Panc1 (cell line): ENCODE measurements around the gene KAT6B. TPM values are rescaled to one million over a fixed set of nuclear protein-coding genes. Genes with fewer than 3 reads are reported as not detected.

Experiments used
- ATAC-seq: fragments of 200-7000 bp; cut with Tn5 transposase; 2 replicates; pipeline ENCODE4 v1.9.1; 2020; ENCODE audit warnings: mild to moderate bottlenecking, moderate library complexity
- BruUV-seq: library from RNA; stranded (reverse); fragments of 400-500 nt; replicated peaks from 2 replicates; lab custom pipeline; 2021; lab: Mats Ljungman, UMichigan
- CTCF ChIA-PET: fragments of 300-600 bp; sonication (Branson Sonifier 250); formaldehyde crosslinking; loops from one replicate; lab custom pipeline; 2022; ENCODE audit warnings: antibody characterized with exemption; lab: Charles Lee
- POLR2A ChIA-PET: fragments of 300-600 bp; sonication (Branson Sonifier 250); formaldehyde crosslinking; loops from one replicate; lab custom pipeline; 2022; ENCODE audit warnings: antibody characterized with exemption; lab: Charles Lee
- DNase-seq: peaks from one replicate; pipeline ENCODE4 v3.0.0-alpha.2; 2010; ENCODE audit warnings: low read depth, low spot score
- H3K27ac ChIP-seq: 2 replicates; pipeline ENCODE4 v1.5.1; 2011; ENCODE audit warnings: mild to moderate bottlenecking, low read length, inconsistent platforms
- H3K27me3 ChIP-seq: fragments of 200-500 bp; sonication (Bioruptor generic); 2 replicates; pipeline ENCODE4 v1.6.0; 2014; ENCODE audit warnings: low read length, inconsistent platforms; ENCODE audit not compliant: control insufficient read depth, insufficient read depth
- H3K36me3 ChIP-seq: fragments of 200-500 bp; sonication (Bioruptor generic); 2 replicates; pipeline ENCODE4 v1.5.1; 2014; ENCODE audit warnings: inconsistent platforms, mild to moderate bottlenecking, low read length, moderate library complexity; ENCODE audit not compliant: control insufficient read depth, insufficient read depth
- H3K4me1 ChIP-seq: 2 replicates; pipeline ENCODE4 v1.5.1; 2011; ENCODE audit warnings: inconsistent platforms, mild to moderate bottlenecking, low read length, moderate library complexity; ENCODE audit not compliant: control insufficient read depth, insufficient read depth
- H3K4me3 ChIP-seq, 2 experiments: 2 replicates each; pipeline ENCODE4 v1.5.1; 2011 to 2012; ENCODE audit warnings: low read depth in 2 of 2, low read length in 2 of 2, mild to moderate bottlenecking in 2 of 2, inconsistent platforms in 1 of 2, moderate library complexity in 1 of 2
- H3K9me3 ChIP-seq: fragments of 200-500 bp; sonication (Bioruptor generic); 2 replicates; pipeline ENCODE4 v1.5.1; 2014; ENCODE audit warnings: low read depth, mild to moderate bottlenecking, inconsistent platforms, low read length, moderate library complexity; ENCODE audit not compliant: control insufficient read depth, insufficient read depth
- POLR2AphosphoS5 ChIP-seq: IDR thresholded peaks from 2 replicates; pipeline ENCODE4 v1.6.1; 2012; ENCODE audit warnings: mild to moderate bottlenecking, low read depth, low read length, moderate library complexity
- SIN3A ChIP-seq: IDR thresholded peaks from 2 replicates; pipeline ENCODE4 v1.6.1; 2012; ENCODE audit warnings: low read depth, mild to moderate bottlenecking, low read length, moderate library complexity, borderline replicate concordance; ENCODE audit not compliant: insufficient read depth
- TCF7L2 ChIP-seq: IDR thresholded peaks from 2 replicates; pipeline ENCODE4 v1.6.1; 2011; ENCODE audit warnings: mild to moderate bottlenecking, low read depth, low read length, inconsistent platforms
- in situ Hi-C: cut with HindIII; loops from 2 replicates; pipeline ENCODE4 v1.10.0; 2016; ENCODE audit warnings: low sequenced_read_pairs, low pct_unique_long_range_greater_than_20kb
- intact Hi-C: fragments of 100-400 bp; cut with micrococcal nuclease; formaldehyde crosslinking; loops from one replicate; pipeline ENCODE4 v1.10.0; 2022; ENCODE audit not compliant: unreplicated experiment
- total RNA-seq: library from RNA; stranded (reverse); gene quantifications from one replicate; pipeline ENCODE4 v1.2.1, GENCODE V29; 2021; ENCODE audit not compliant: unreplicated experiment
- TF ChIP-seq, protein P1 (sequence below), 2 experiments: IDR thresholded peaks; 2 replicates each; pipeline ENCODE4 v1.6.1; 2011 to 2012; ENCODE audit warnings: low read depth in 2 of 2, control low read depth in 1 of 2, low read length in 1 of 2, mild to moderate bottlenecking in 1 of 2, moderate library complexity in 1 of 2; ENCODE audit not compliant: insufficient read depth in 1 of 2
- TF ChIP-seq, protein P2 (sequence below): fragments of 450-650 bp; IDR thresholded peaks from 2 replicates; pipeline ENCODE4 v1.5.1; 2017; ENCODE audit warnings: mild to moderate bottlenecking

The KAT6B gene
- total RNA-seq, 1 experiment from 2014 or later, result 31.1 TPM

DNA sequence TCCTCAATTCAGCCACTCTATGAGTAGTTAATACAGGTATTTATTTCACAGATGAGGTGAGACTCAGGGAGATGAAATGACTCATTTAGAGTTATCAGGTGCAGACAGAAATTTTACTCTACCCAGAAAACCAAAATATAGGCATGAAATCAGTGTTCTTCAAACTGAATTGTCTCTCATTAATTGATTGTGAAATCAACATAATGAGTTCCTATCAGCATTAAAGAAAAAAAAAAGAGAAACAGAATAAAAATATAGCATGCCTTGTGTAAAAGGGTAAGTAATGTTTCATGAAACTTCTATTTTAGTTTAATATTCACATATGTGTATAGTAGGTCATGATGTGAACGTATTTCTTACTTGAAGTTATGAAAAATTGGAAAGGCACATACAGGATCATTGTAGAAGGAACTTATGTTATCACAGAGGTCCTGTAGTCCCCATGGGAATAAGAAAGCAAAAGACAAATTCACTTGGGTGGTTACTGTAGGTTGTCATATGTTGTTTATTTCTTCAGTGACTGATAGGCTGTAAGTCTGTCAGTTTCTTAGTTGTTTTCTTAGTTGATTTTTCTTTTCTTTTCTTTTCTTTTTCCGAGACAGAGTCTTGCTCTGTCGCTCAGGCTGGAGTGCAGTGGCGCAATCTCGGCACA lies 47.5 kb downstream of the KAT6B start:
- CTCF ChIA-PET, result no interaction called here
- BruUV-seq, result no TSS peak
- Histone ChIP-seq H3K4me3 (no peak overlapping the region), H3K36me3 (no peaks in the 10 kb centered on the region), H3K27ac (no peak overlapping the region), H3K27me3 (no peaks in the 10 kb centered on the region), H3K4me1 (no peaks in the 10 kb centered on the region), H3K9me3 (no peaks in the 10 kb centered on the region)
- TF ChIP-seq TCF7L2 (no peak), POLR2AphosphoS5 (no peak), SIN3A (no peak)
- TF ChIP-seq, protein P1, sequence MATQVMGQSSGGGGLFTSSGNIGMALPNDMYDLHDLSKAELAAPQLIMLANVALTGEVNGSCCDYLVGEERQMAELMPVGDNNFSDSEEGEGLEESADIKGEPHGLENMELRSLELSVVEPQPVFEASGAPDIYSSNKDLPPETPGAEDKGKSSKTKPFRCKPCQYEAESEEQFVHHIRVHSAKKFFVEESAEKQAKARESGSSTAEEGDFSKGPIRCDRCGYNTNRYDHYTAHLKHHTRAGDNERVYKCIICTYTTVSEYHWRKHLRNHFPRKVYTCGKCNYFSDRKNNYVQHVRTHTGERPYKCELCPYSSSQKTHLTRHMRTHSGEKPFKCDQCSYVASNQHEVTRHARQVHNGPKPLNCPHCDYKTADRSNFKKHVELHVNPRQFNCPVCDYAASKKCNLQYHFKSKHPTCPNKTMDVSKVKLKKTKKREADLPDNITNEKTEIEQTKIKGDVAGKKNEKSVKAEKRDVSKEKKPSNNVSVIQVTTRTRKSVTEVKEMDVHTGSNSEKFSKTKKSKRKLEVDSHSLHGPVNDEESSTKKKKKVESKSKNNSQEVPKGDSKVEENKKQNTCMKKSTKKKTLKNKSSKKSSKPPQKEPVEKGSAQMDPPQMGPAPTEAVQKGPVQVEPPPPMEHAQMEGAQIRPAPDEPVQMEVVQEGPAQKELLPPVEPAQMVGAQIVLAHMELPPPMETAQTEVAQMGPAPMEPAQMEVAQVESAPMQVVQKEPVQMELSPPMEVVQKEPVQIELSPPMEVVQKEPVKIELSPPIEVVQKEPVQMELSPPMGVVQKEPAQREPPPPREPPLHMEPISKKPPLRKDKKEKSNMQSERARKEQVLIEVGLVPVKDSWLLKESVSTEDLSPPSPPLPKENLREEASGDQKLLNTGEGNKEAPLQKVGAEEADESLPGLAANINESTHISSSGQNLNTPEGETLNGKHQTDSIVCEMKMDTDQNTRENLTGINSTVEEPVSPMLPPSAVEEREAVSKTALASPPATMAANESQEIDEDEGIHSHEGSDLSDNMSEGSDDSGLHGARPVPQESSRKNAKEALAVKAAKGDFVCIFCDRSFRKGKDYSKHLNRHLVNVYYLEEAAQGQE (IDR thresholded peaks at IDR 0.05; ENCODE audit: insufficient read depth in 1 of 2, low read depth in 2 of 2, low read length in 1 of 2), result no peak
- TF ChIP-seq, protein P2, sequence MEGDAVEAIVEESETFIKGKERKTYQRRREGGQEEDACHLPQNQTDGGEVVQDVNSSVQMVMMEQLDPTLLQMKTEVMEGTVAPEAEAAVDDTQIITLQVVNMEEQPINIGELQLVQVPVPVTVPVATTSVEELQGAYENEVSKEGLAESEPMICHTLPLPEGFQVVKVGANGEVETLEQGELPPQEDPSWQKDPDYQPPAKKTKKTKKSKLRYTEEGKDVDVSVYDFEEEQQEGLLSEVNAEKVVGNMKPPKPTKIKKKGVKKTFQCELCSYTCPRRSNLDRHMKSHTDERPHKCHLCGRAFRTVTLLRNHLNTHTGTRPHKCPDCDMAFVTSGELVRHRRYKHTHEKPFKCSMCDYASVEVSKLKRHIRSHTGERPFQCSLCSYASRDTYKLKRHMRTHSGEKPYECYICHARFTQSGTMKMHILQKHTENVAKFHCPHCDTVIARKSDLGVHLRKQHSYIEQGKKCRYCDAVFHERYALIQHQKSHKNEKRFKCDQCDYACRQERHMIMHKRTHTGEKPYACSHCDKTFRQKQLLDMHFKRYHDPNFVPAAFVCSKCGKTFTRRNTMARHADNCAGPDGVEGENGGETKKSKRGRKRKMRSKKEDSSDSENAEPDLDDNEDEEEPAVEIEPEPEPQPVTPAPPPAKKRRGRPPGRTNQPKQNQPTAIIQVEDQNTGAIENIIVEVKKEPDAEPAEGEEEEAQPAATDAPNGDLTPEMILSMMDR, result no peak
- in situ Hi-C loops (no loop called here), intact Hi-C loops (no loop called here)
- ATAC-seq (no peak), DNase-seq (no peak)
- POLR2A ChIA-PET, result no interaction called here

DNA sequence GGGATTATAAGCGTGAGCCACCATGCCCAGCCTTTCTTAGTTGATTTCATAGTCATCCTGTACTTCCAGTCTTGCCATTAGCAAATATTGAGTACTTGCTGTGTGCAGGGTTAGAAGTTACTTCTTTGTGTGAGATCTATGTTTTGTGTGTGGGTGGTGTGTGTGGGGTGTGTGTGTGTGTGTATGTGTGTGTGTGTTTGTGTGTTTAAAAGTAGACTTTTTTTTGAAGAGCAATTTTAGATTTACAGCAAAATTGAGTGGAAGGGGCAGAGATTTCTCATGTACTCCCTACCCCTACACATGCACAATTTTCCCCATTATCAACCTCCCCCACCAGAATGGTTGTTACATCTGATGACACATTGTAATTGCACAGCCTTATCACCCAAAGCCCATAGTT lies 48.2 kb downstream of the KAT6B start:
- Histone ChIP-seq H3K4me1 (no peaks in the 10 kb centered on the region), H3K27ac (no peak overlapping the region), H3K27me3 (no peaks in the 10 kb centered on the region), H3K4me3 (no peak overlapping the region), H3K9me3 (no peaks in the 10 kb centered on the region), H3K36me3 (no peaks in the 10 kb centered on the region)
- intact Hi-C loops (no loop called here), in situ Hi-C loops (no loop called here)
- BruUV-seq, result no TSS peak
- ChIA-PET CTCF (no interaction called here), POLR2A (no interaction called here)
- DNase-seq (no peak), ATAC-seq (no peak)
- TF ChIP-seq, protein P1 (IDR thresholded peaks at IDR 0.05; ENCODE audit: insufficient read depth in 1 of 2, low read depth in 2 of 2, low read length in 1 of 2), result no peak
- no peak for TF ChIP-seq TCF7L2
- TF ChIP-seq, protein P2, result no peak
- no peak for TF ChIP-seq POLR2AphosphoS5
- TF ChIP-seq SIN3A, result no peak
